Body of pancreas (tissue), 4 donors: ENCODE data around the gene ANKS3.

ENCODE experiments used
- CTCF ChIP-seq, 7 experiments: fragments of 450-650 bp in 4 of 7; fragments of 200-600 bp in 3 of 7; sonication (generic) in 3 of 7; IDR thresholded peaks; one replicate each; pipeline ENCODE4 v1.5.1; 2016 to 2019; ENCODE audit warnings: antibody characterized with exemption in 7 of 7
- POLR2A ChIP-seq, 3 donors: fragments of 450-650 bp; IDR thresholded peaks; one replicate each; pipeline ENCODE4 v1.6.1; 2016; ENCODE audit warnings: antibody characterized with exemption in 3 of 3, mild to moderate bottlenecking in 2 of 3

- no peak for TF ChIP-seq CTCF (IDR thresholded peaks at IDR 0.05)
- TF ChIP-seq POLR2A (IDR thresholded peaks at IDR 0.05) = no peak
Observed at GRCh38 chr16:4762205-4762604, 28.1 kb upstream of the ANKS3 start.
